Hematopoietic multipotent progenitor cell treated with erythropoietin and hydrocortisone succinate and interleukin-3 and kit ligand, for 15 days (in vitro differentiated cells): ENCODE measurements around the gene ANXA9.

ENCODE experiments used
- DNase-seq: peaks from one replicate; pipeline ENCODE4 v3.0.0-alpha.2; 2015; ENCODE audit warnings: low spot score

ANXA9 gene

GRCh38 chr1:150974580-150975478 lies 7.3 kb upstream of the ANXA9 start, which contains the start of gene CERS2:
TSS of gene CERS2 (minus strand) at chr1:150974835. CDS start at chr1:150969090, 5,745 bp downstream.
- peak; percentile 74 for DNase-seq

GRCh38 chr1:150976401-150976821 lies 5.7 kb upstream of the ANXA9 start:
- no peak for DNase-seq

GRCh38 chr1:150976879-150977694 lies 5.0 kb upstream of the ANXA9 start:
- DNase-seq, result peak; percentile 94

GRCh38 chr1:150979092-150980056 lies 2.7 kb upstream of the ANXA9 start:
- DNase-seq, result peak; percentile 95

- no peak for DNase-seq
Observed at GRCh38 chr1:150981177-150981804, 801 bp upstream of the ANXA9 start.

- DNase-seq, result no peak
Observed at GRCh38 chr1:150985179-150985825, 3.2 kb downstream of the ANXA9 start.

- DNase-seq, result no peak
Observed at GRCh38 chr1:150987924-150988323, 5.8 kb downstream of the ANXA9 start.

- no peak for DNase-seq
Observed at GRCh38 chr1:150992626-150993025, 10.5 kb downstream of the ANXA9 start.

- DNase-seq, result no peak
Observed at GRCh38 chr1:150994248-150994647, 12.2 kb downstream of the ANXA9 start.

- no peak for DNase-seq
Observed at GRCh38 chr1:150995460-150995859, 13.4 kb downstream of the ANXA9 start.

- peak; percentile 66 for DNase-seq
Observed at GRCh38 chr1:150995896-150996295, 13.8 kb downstream of the ANXA9 start.

GRCh38 chr1:150997126-150997872 lies 15.2 kb downstream of the ANXA9 start:
- no peak for DNase-seq

GRCh38 chr1:150997949-150998348 lies 15.9 kb downstream of the ANXA9 start:
- no peak for DNase-seq

GRCh38 chr1:150999051-150999674 lies 17.1 kb downstream of the ANXA9 start:
- no peak for DNase-seq

GRCh38 chr1:150999926-151000325 lies 17.8 kb downstream of the ANXA9 start:
- no peak for DNase-seq

- DNase-seq, result no peak
Observed at GRCh38 chr1:151000408-151000807, 18.3 kb downstream of the ANXA9 start.

GRCh38 chr1:151001602-151002001 lies 19.5 kb downstream of the ANXA9 start:
- no peak for DNase-seq

GRCh38 chr1:151002051-151002450 lies 20.0 kb downstream of the ANXA9 start:
- no peak for DNase-seq

GRCh38 chr1:151002611-151003010 lies 20.5 kb downstream of the ANXA9 start:
- DNase-seq, result no peak
